Brain microvascular endothelial cell (primary cell): ENCODE results near the gene FAM228B.
"Not testable (repeated sequence)": the region's sequence is repeated elsewhere in the genome, so short reads cannot be mapped to it uniquely, and the experiment has no call there.

Experiments used
- DNase-seq: peaks from one replicate; pipeline ENCODE4 v3.0.0-alpha.2; 2020
- H3K27ac ChIP-seq: fragments of 250-450 bp; sonication (Bioruptor Pico); 2 replicates; pipeline ENCODE4 v1.5.1; 2020; ENCODE audit warnings: mild to moderate bottlenecking, moderate library complexity
- H3K27me3 ChIP-seq: fragments of 250-450 bp; sonication (Bioruptor Pico); replicated peaks from 2 replicates; pipeline ENCODE4 v1.5.1; 2020; ENCODE audit warnings: mild to moderate bottlenecking
- H3K36me3 ChIP-seq: fragments of 250-450 bp; sonication (Bioruptor Pico); replicated peaks from 2 replicates; pipeline ENCODE4 v1.5.1; 2020; ENCODE audit warnings: mild to moderate bottlenecking
- H3K4me3 ChIP-seq: 2 replicates; pipeline ENCODE4 v1.5.1; 2011; ENCODE audit warnings: low read depth, mild to moderate bottlenecking, control low read depth, low read length, moderate library complexity
- in situ Hi-C: cut with HindIII; loops from 2 replicates; pipeline ENCODE4 v1.10.0; 2017; ENCODE audit warnings: low sequenced_read_pairs, low pct_ligation_motif_present
- TF ChIP-seq, protein P1 (sequence below): IDR thresholded peaks from 2 replicates; pipeline ENCODE4 v1.5.1; 2011; ENCODE audit warnings: low read depth, mild to moderate bottlenecking, moderate library complexity, low read length, control low read depth, inconsistent platforms; ENCODE audit errors: missing control alignments

FAM228B gene

DNA sequence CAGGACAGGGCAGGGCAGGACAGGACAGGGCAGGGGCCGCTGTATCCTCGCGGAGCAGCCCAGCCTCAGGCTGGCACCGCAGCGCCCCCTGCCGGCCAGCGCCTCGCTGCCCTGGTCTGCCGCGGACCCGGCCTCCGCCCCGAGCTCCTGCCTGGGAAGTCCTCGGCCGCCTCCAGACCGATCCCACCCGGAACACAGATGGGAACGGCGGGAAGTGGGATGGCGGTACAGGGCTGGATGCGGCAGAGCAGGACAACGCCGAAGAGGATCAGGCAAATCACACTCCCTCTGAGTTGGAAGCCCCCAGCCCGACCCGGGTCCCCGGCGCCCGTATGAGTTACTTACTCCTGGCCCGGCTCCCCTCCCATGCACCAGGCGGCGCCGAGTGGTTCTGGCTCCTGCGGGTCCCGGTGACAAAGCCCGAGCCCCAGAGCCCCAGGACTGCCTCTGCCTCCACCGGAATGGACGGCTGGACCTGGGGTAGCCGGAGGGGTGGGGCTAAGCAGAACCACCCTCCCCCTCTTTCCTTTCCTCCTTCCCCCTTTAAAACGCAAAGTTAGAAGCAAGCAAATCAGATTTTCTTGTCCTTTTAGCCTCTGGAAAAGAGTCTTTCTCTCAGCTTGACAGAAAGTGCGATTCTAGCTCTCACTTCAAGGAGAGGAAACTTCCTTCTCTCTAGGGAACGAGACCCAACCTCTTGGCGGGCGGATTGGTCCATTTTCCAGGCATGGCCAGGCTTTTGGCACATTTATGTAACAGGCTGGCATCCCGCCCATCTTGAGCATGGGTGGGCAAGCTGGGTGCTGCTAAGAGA is 38.7 kb upstream of the FAM228B start, which contains the start of gene TP53I3:
Gene TP53I3, minus strand, starts transcription at position 449 of the 814 bp plus-strand sequence. CDS start 508 bp downstream, outside the sequence.
- H3K4me3 ChIP-seq = peak within 1 kb of the TSS; percentile 78
- in situ Hi-C loops = no loop called here
- peak within 1 kb of the TSS; percentile 52 for H3K27ac ChIP-seq
- no peaks in the 10 kb centered on the region for H3K27me3 ChIP-seq
- peaks cover 14% of the 10 kb centered on the region for H3K36me3 ChIP-seq
- TF ChIP-seq, protein P1, sequence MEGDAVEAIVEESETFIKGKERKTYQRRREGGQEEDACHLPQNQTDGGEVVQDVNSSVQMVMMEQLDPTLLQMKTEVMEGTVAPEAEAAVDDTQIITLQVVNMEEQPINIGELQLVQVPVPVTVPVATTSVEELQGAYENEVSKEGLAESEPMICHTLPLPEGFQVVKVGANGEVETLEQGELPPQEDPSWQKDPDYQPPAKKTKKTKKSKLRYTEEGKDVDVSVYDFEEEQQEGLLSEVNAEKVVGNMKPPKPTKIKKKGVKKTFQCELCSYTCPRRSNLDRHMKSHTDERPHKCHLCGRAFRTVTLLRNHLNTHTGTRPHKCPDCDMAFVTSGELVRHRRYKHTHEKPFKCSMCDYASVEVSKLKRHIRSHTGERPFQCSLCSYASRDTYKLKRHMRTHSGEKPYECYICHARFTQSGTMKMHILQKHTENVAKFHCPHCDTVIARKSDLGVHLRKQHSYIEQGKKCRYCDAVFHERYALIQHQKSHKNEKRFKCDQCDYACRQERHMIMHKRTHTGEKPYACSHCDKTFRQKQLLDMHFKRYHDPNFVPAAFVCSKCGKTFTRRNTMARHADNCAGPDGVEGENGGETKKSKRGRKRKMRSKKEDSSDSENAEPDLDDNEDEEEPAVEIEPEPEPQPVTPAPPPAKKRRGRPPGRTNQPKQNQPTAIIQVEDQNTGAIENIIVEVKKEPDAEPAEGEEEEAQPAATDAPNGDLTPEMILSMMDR = peak; percentile 53
- DNase-seq = peak; percentile 87

DNA sequence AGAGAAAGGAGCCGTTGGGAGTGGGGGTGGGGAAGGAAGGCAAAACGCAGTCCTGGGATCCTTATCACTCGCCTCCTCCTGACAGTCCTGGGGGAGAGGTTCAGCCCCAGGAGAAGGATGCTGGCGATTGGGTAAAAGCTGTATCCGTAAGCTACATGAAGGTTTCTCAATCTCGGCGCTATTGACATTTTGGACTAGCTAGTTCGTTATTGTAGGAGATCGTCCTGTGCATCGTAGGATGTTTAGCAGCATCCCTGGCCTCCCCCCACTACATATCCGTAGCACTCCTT is 38.1 kb upstream of the FAM228B start:
- Histone ChIP-seq H3K4me3 (peak overlapping the region; percentile 78), H3K27me3 (no peaks in the 10 kb centered on the region), H3K27ac (peak overlapping the region; percentile 52), H3K36me3 (peaks cover 14% of the 10 kb centered on the region)
- TF ChIP-seq, protein P1 = no peak
- no peak for DNase-seq
- in situ Hi-C loops = no loop called here

DNA sequence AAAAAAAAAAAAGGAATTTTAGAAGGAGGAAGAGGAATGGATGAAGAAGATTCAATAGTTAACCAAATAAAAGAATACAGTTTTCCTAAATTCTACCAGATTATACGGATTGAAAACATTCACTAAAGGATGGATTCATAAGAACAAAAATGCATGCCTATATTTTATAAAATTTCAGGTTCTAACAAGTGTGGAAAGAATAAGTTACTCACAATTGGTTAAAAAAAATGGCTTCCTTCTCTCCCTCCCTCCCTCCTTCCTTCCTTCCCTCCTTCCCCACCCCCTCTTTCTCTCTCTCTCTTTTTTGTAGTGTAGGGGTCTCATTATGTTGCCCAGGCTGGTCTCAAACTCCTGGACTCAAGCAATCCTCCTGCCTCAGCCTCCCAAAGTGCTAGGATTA is 37.0 kb upstream of the FAM228B start:
- in situ Hi-C loops = no loop called here
- peaks cover 13% of the 10 kb centered on the region for H3K36me3 ChIP-seq
- no peak overlapping the region for H3K4me3 ChIP-seq
- no peaks in the 10 kb centered on the region for H3K27me3 ChIP-seq
- DNase-seq = no peak
- H3K27ac ChIP-seq = no peak overlapping the region
- TF ChIP-seq, protein P1 = no peak

DNA sequence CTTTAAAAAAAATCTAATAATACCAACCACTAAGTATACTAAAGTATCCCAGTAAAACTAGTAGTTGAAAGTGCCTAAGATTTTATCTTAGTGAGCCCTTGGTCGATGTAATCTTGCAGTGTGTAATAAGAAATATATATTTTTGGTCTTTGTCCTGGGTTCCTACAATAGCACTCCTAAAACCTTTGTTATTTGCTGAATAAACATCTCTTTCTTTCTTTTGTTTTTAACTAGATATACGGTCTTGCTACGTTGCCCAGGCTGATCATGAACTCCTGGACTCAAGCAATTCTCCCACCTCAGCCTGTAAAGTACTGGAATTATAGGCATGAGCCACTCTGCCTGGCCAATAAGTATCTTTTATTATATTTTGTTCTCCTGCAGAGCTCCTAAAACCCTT is 36.2 kb upstream of the FAM228B start:
- no peak for DNase-seq
- Histone ChIP-seq H3K27me3 (no peaks in the 10 kb centered on the region), H3K36me3 (peaks cover 9% of the 10 kb centered on the region), H3K4me3 (no peak overlapping the region), H3K27ac (no peak overlapping the region)
- in situ Hi-C loops = no loop called here
- TF ChIP-seq, protein P1 = no peak

DNA sequence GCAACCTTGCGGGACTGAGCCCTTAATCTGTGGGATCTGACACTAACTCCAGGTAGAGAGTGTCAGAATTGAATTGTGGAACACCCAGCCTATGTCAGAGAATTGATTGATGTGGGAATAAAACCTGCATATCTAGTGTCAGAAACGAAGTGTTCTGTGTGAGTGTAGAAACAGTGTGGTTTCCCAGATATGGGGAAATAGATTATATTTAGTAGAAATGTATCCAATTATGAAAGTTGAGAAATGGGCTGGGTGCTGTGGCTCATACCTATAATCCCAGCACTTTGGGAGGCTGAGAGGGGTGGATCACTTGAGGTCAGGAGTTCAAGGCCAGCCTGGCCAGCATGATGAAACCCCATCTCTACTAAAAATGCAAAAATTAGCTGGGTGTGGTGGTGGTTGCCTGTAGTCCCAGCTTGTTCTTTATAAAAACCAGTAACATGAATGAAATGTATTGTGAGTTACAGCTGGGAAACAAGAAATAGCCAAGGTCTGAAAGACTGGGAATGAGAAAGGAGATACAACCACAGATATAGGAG is 34.4 kb upstream of the FAM228B start:
- in situ Hi-C loops = no loop called here
- TF ChIP-seq, protein P1 = no peak
- H3K27me3 ChIP-seq = no peaks in the 10 kb centered on the region
- no peak overlapping the region for H3K4me3 ChIP-seq
- no peak for DNase-seq
- no peaks in the 10 kb centered on the region for H3K36me3 ChIP-seq
- H3K27ac ChIP-seq = no peak overlapping the region

DNA sequence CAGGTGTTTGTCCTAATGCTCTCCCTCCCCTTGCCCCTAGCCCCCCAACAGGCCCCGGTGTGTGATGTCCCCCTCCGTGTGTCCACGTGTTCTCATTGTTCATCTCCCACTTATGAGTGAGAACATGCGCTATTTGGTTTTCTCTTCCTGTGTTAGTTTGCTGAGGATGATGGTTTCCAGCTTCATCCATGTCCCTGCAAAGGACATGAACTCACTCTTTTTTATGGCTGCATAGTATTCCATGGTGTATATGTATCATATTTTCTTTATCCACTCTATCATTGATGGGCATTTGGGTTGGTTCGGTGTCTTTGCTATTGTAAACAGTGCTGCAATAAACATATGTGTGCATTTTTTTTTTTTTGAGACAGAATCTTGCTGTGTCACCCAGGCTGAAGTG is 30.0 kb upstream of the FAM228B start:
- H3K27ac ChIP-seq, in situ Hi-C loops, DNase-seq, H3K4me3 ChIP-seq, H3K27me3 ChIP-seq, H3K36me3 ChIP-seq: not testable (repeated sequence)

DNA sequence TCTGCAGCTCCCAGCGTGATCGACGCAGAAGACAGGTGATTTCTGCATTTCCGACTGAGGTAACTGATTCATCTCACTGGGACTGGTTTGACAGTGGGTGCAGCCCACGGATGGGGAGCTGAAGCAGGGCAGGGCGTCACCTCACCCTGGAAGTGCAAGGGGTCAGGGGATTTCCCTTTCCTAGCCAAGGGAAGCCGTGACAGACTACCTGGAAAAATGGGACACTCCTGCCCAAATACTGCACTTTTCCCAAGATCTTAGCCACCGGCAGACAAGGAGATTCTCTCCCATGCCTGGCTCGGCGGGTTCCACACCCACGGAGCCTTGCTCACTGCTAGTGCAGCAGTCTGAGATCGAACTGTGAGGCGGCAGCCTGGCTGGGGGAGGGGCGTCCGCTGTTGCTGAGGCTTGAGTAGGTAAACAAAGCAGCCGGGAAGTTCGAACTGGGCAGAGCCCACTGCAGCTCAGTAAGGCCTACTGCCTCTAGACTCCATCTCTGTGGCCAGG is 28.0 kb upstream of the FAM228B start:
- H3K27ac ChIP-seq, H3K36me3 ChIP-seq, H3K27me3 ChIP-seq, in situ Hi-C loops, DNase-seq, H3K4me3 ChIP-seq: not testable (repeated sequence)

DNA sequence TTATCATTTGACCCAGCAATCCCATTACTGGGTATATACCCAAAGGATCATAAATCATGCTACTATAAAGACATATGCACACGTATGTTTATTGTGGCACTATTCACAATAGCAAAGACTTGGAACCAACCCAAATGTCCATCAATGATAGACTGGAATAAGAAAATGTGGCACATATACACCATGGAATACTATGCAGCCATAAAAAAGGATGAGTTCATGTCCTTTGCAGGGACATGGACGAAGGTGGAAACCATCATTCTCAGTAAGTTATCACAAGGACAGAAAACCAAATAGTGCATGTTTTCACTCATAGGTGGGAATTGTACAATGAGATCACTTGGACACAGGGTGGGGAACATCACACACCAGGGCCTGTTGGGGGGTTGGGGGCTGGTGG is 22.5 kb upstream of the FAM228B start:
- H3K36me3 ChIP-seq, in situ Hi-C loops, H3K27ac ChIP-seq, H3K27me3 ChIP-seq, DNase-seq, H3K4me3 ChIP-seq: not testable (repeated sequence)
